Activated CD4-positive, alpha-beta T cell treated with anti-CD3 and anti-CD28 coated beads for 24 hours (primary cell): ENCODE data around the gene DNAJC24.
"Not testable (repeated sequence)": the region's sequence is repeated elsewhere in the genome, so short reads cannot be mapped to it uniquely, and the experiment has no call there.

Source experiments
- DNase-seq, 2 donors: peaks; one replicate each; pipeline ENCODE4 v3.0.0-alpha.2; 2020; ENCODE audit warnings: low read depth in 2 of 2

Gene DNAJC24

GRCh38 chr11:31369348-31370329 lies at the start of gene DNAJC24, which contains the start of gene DCDC1:
Gene DNAJC24 (plus strand): TSS chr11:31369860. CDS start chr11:31370749, 889 bp downstream.
Gene DCDC1 (minus strand): TSS chr11:31369739. CDS start chr11:31328280, 41,459 bp downstream.
- DNase-seq, result peak; percentile 90 to 91

- not testable (repeated sequence) for DNase-seq
Observed at GRCh38 chr11:31321494-31321893, 48.2 kb upstream of the DNAJC24 start.

- DNase-seq, result no peak
Observed at GRCh38 chr11:31323145-31323544, 46.5 kb upstream of the DNAJC24 start.

GRCh38 chr11:31325160-31325559 lies 44.5 kb upstream of the DNAJC24 start:
- no peak for DNase-seq

- no peak for DNase-seq
Observed at GRCh38 chr11:31326470-31327148, 43.1 kb upstream of the DNAJC24 start.

- no peak for DNase-seq
Observed at GRCh38 chr11:31327417-31327816, 42.2 kb upstream of the DNAJC24 start.

GRCh38 chr11:31328697-31329096 lies 41.0 kb upstream of the DNAJC24 start:
- no peak for DNase-seq

GRCh38 chr11:31337806-31338205 lies 31.9 kb upstream of the DNAJC24 start:
- no peak for DNase-seq

- no peak for DNase-seq
Observed at GRCh38 chr11:31340903-31341572, 28.6 kb upstream of the DNAJC24 start.

GRCh38 chr11:31351168-31351567 lies 18.5 kb upstream of the DNAJC24 start:
- no peak for DNase-seq

- DNase-seq, result no peak
Observed at GRCh38 chr11:31355131-31355530, 14.5 kb upstream of the DNAJC24 start.

- DNase-seq, result no peak
Observed at GRCh38 chr11:31355817-31356216, 13.8 kb upstream of the DNAJC24 start.

- no peak for DNase-seq
Observed at GRCh38 chr11:31361743-31362142, 7.9 kb upstream of the DNAJC24 start.

- DNase-seq, result no peak
Observed at GRCh38 chr11:31366795-31367194, 2.9 kb upstream of the DNAJC24 start.

GRCh38 chr11:31375879-31376278 lies 6.2 kb downstream of the DNAJC24 start:
- DNase-seq, result no peak

- DNase-seq, result no peak
Observed at GRCh38 chr11:31383116-31383515, 13.5 kb downstream of the DNAJC24 start.

- DNase-seq, result no peak
Observed at GRCh38 chr11:31387379-31387778, 17.7 kb downstream of the DNAJC24 start.

- DNase-seq, result no peak
Observed at GRCh38 chr11:31397239-31397834, 27.7 kb downstream of the DNAJC24 start.

GRCh38 chr11:31404614-31405013 lies 35.0 kb downstream of the DNAJC24 start:
- no peak for DNase-seq

- no peak for DNase-seq
Observed at GRCh38 chr11:31408201-31408600, 38.5 kb downstream of the DNAJC24 start.

GRCh38 chr11:31412946-31413345 lies 43.3 kb downstream of the DNAJC24 start:
- no peak for DNase-seq

- DNase-seq, result no peak
Observed at GRCh38 chr11:31414338-31414737, 44.7 kb downstream of the DNAJC24 start.
